HG03521 (cell line): ENCODE results near the gene DOP1B.
"Not testable (repeated sequence)": the region's sequence is repeated elsewhere in the genome, so short reads cannot be mapped to it uniquely, and the experiment has no call there.

Source experiments
- ATAC-seq: cut with Tn5 transposase; IDR thresholded peaks from one replicate; pipeline ENCODE4 v1.9.1; 2021; ENCODE audit warnings: mild to moderate bottlenecking, moderate library complexity; ENCODE audit not compliant: unreplicated experiment

The DOP1B gene

DNA sequence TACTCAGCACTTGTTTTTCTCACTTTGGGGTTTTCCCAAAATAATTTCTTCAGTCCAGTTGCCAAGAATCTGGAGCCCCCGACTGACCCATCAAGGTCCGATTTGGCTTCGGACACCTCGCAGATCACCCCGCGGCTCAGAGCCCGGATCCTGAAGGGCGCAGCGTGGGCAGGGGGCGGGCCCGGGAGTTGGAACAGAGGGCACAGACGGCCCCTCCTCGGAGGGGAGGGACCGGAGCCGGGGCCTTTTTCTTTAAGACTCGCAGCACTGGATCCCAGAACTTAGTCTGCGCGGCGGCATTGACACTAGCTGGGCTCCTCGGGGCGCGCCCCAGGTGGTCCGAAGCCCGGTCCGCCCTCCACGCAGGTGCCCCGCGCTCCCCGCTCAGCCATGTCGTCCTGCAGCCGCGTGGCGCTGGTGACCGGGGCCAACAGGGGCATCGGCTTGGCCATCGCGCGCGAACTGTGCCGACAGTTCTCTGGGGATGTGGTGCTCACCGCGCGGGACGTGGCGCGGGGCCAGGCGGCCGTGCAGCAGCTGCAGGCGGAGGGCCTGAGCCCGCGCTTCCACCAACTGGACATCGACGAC, 21.7 kb upstream of the DOP1B start, which contains the start of gene CBR3:
Gene CBR3, plus strand, starts transcription at position 277 of the 588 bp plus-strand sequence. Its CDS starts 114 bp downstream, at position 391.
- no peak for ATAC-seq

- ATAC-seq, result no peak
These were observed 21.1 kb upstream of the DOP1B start for GRCh38 chr21:36135391-36136102.

- not testable (repeated sequence) for ATAC-seq
These were observed 16.8 kb upstream of the DOP1B start for GRCh38 chr21:36139791-36140190.

DNA sequence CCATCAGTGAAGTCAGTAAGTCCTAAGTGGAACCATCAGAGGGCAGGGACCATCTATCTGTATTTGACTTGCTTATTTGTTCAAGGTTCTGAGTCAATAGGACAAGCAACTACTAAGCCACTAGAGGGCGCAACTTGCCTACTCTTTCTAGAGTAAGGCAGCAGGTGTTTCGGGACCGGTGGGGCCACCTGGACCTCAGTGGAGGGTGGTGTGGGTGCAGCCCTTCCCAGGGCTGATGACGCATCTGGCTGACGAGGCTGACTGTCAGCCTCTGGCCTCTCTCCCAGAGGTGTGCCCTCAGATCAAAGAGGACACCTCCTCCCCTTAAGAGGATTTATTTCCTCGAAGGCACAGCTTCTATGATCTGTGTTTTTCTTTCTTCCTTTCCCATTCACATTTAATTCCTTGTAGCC, 15.1 kb upstream of the DOP1B start:
- ATAC-seq, result no peak

DNA sequence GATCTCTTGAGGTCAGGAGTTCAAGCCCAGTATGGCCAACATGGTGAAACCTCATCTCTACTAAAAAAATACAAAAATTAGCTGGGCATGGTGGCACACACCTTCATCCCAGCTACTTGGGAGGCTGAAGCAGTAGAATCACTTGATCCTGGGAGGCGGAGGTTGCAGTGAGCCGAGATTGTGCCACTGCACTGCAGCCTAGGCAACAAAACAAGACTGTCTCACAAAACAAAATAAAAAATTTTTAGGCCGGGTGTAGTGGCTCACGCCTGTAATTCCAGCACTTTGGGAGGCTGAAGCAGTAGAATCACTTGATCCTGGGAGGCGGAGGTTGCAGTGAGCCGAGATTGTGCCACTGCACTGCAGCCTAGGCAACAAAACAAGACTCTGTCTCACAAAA, 12.4 kb upstream of the DOP1B start:
- not testable (repeated sequence) for ATAC-seq

DNA sequence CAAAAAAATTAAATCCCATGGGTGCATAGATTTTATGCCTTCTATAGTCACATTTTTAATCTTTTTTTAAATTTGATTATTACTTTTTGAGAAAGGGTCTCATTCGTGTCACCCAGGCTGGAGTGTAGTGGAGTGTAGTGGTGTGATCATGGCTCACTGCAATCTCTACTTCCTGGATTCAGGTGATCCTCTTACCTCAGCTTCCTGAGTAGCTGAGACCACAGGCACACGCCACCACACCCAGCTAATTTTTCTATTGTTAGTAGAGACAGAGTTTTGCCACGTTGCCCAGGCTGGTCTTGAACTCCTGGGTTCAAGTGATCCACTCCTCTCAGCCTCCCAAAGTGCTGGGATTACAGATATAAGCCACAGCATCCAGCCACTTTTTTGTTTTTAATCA, 11.4 kb upstream of the DOP1B start:
- ATAC-seq, result no peak

DNA sequence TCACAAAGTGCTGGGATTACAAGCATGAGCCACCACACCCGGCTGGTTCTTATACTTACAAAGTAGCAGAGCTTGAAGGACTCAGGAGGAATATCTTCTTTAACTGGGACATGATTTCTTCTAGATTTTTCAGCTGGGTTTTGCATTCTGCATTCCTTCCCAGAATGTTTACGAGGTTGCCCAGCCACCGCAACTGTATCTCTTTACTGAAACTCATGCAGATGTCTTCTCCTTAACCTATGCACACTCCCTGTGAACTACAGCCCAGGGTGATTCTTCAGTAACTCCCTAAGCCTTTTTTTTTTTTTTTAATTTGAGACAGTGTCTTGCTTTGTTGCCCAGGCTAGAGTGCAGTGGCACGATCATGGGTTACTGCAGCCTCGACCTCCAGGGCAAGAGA, 8.7 kb upstream of the DOP1B start:
- ATAC-seq, result no peak

- no peak for ATAC-seq
These were observed 7.7 kb upstream of the DOP1B start for GRCh38 chr21:36148886-36149285.

DNA sequence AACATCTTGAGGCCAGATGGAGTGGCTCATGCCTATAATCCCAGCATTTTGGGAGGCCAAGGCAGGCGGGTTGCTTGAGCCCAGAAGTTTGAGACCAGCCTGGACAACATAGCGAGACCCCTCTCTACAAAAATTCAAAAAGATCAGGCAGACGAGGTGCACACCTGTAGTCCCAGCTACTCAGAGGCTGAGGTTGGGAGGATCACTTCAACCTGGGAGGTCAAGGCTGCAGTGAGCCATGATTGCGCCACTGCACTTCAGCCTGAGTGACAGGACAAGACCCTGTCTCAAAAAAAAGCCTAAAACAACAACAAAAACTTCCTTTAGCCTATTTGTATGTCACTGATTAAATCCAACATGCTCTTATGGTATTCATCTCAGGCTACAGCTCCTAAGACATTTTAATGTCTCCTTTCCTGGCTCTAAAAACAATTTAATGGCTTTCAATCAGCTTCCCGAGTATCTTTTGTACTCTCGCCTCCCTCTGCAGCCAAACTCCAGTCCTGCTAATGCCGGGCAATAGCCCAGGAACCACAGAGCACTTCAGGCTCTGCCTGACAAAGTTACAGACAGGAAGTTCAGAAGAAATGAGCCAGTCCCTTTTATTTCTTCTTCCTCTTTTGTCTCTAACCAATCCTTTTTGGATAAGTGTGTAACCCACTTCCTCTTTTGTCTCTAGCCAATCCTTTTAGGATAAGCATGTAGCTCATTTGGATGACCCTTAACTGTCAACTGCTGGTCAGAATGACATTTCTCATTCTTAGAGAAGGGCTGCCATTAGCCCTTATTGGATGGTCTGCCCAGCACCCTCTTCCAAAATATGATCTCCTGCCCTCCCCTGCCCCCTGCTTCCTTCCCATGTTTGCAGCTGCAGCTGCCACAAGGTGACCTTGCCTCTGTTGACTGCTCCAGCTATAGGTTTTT, 6.6 kb upstream of the DOP1B start:
- ATAC-seq, result no peak

- ATAC-seq, result no peak
These were observed 853 bp upstream of the DOP1B start for GRCh38 chr21:36155603-36156338.

DNA sequence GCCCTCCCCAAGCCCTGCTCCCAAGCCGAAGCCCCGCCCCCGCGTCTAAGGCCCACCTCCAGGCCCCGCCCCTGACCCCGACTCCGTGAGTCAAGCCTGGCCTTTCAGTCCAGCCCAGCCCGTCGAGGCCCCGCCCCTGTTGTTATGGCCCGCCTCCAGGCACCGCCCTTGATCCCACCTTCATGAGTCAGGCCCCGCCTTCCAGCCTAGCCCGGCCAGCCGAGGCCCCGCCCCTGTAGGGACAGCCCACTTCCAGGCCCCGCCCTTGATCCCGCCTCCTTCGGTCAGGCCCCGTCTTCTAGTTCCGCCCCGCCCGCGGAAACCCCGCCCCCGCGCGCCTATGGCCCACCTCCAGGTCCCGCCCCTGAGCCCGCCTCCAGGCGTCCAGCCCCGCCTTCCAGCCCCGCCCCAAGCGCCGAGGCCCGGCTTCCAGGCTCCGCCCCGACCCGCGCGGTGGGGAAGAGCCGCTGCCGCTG, 247 bp upstream of the DOP1B start:
- peak; percentile 86 for ATAC-seq

GRCh38 chr21:36159356-36159921, 2.8 kb downstream of the DOP1B start:
- no peak for ATAC-seq

GRCh38 chr21:36160850-36161178, 4.2 kb downstream of the DOP1B start:
- ATAC-seq, result no peak

DNA sequence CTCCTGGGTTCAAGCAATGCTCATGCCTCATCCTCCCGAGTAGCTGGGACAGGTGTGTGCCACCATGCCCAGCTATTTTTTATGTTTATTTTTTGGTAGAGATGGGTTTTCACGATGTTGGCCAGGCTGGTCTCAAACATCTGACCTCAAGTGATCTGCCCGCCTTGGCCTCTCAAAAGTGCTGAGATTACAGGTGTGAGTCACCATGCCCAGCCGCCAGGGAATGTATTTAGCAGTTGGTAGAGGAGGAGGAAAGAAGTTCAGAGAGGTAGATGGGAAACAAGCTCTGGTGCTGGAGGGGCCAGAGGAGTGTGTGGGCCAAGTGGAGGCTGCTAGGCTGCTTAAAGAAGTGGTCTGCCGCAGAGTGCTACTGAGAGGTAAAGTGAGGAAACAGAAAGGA, 6.0 kb downstream of the DOP1B start:
- no peak for ATAC-seq

- no peak for ATAC-seq
These were observed 7.4 kb downstream of the DOP1B start for GRCh38 chr21:36163750-36164741.

GRCh38 chr21:36165356-36165755, 8.7 kb downstream of the DOP1B start:
- ATAC-seq, result no peak

DNA sequence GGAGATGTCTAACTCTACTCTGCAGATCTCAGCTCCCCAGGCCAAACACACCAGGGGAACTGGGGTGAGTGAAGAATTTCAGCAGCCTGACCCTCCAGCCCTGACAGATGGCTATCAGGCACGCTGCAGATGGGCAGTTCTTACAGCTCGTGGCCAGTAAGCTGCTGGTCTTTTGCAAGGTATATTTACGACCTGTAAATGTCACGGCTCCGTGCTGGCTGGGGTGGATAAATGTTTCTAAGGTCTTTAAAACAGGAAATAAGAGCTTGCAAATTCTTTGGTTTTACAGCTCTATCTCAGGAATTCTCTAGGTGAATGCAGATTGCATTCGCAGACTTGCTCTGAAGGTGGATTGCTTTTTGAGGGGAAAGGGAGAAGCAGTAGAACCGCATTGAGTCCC, 10.1 kb downstream of the DOP1B start:
- ATAC-seq, result no peak

- ATAC-seq, result no peak
These were observed 10.9 kb downstream of the DOP1B start for GRCh38 chr21:36167541-36167940.

DNA sequence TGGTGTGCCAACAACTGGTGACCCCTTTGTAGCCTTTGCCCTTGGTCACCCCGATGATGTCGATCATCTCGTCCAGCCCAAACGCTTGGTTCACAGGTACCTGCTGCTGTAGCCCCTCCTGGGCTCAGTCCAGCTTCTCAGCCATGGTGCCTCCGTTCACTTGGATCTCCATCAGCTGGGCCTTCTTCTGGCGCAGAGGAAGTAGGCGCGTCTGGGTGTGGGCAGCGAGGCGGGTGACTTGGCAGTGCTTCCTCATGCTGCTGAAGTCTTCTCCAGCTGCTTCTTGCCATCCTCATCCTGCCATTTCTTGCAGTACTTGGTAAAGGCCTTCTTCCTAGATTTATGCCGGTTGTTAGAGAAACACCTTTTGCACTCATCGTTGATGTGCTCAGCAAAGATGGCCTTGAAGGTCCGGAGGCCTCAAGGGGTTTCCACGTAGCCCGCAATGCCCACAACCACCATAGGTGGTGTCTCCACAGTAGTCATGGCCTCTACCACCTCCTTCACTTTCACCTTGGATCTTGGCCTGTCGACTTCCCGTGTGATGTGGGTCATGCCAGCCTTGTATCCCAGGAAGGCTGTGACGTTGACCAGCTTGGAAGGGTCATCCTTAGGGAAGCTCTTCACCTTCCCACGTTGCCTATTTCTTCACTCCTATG, 13.0 kb downstream of the DOP1B start:
- ATAC-seq, result no peak
